ENCODE data around the gene CD320.
"Not testable (repeated sequence)": the region's sequence is repeated elsewhere in the genome, so short reads cannot be mapped to it uniquely, and the experiment has no call there.

GRCh38 chr19:8314981-8315640, 7.0 kb upstream of the CD320 start:
- TF ChIP-seq POLR2A (IDR thresholded peaks at IDR 0.05): not testable (repeated sequence)
- TF ChIP-seq, protein P1, sequence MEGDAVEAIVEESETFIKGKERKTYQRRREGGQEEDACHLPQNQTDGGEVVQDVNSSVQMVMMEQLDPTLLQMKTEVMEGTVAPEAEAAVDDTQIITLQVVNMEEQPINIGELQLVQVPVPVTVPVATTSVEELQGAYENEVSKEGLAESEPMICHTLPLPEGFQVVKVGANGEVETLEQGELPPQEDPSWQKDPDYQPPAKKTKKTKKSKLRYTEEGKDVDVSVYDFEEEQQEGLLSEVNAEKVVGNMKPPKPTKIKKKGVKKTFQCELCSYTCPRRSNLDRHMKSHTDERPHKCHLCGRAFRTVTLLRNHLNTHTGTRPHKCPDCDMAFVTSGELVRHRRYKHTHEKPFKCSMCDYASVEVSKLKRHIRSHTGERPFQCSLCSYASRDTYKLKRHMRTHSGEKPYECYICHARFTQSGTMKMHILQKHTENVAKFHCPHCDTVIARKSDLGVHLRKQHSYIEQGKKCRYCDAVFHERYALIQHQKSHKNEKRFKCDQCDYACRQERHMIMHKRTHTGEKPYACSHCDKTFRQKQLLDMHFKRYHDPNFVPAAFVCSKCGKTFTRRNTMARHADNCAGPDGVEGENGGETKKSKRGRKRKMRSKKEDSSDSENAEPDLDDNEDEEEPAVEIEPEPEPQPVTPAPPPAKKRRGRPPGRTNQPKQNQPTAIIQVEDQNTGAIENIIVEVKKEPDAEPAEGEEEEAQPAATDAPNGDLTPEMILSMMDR (IDR thresholded peaks at IDR 0.05): not testable (repeated sequence)

All from lower leg skin (tissue), 3 donors.